HFFc6 (cell line): ENCODE results near the gene PPP1R12B. TPM values are rescaled to one million over a fixed set of nuclear protein-coding genes. Genes with fewer than 3 reads are reported as not detected.
A peak's percentile ranks its signal among the peaks of the same experiment; 100 is the strongest.
"Not testable (repeated sequence)": the region's sequence is repeated elsewhere in the genome, so short reads cannot be mapped to it uniquely, and the experiment has no call there.

ENCODE experiments used
- DNase-seq: peaks from one replicate; pipeline ENCODE4 v3.0.0-alpha.2; 2018
- H3K27ac Mint-ChIP-seq: 2 replicates; pipeline ENCODE4 v1.8.0; 2020; ENCODE audit warnings: mild to moderate bottlenecking, mixed read lengths
- H3K27me3 Mint-ChIP-seq: 2 replicates; pipeline ENCODE4 v1.8.0; 2021; ENCODE audit warnings: mild to moderate bottlenecking, moderate library complexity, mixed read lengths; ENCODE audit not compliant: insufficient read depth
- H3K36me3 Mint-ChIP-seq: 2 replicates; pipeline ENCODE4 v1.8.0; 2021; ENCODE audit warnings: low read depth, mixed read lengths
- H3K4me1 Mint-ChIP-seq: 2 replicates; pipeline ENCODE4 v1.8.0; 2020; ENCODE audit warnings: low read depth, mixed read lengths
- H3K4me3 Mint-ChIP-seq: 2 replicates; pipeline ENCODE4 v1.8.0; 2020; ENCODE audit warnings: mild to moderate bottlenecking, moderate library complexity, mixed read lengths
- H3K9me3 Mint-ChIP-seq: 2 replicates; pipeline ENCODE4 v1.8.0; 2020; ENCODE audit warnings: mild to moderate bottlenecking, mixed read lengths
- CTCF ChIP-seq: fragments of 200-600 bp; sonication (generic); IDR thresholded peaks from 2 replicates; pipeline ENCODE4 v1.5.0; 2021; ENCODE audit warnings: antibody characterized with exemption, mild to moderate bottlenecking
- total RNA-seq, 6 experiments: library from RNA; stranded (reverse); fragmentation: NEBNext Ultra II Directional; extraction: Animal tissue kit (Norgen Biotek cat#: 25700); gene quantifications; 2 replicates in 1 of 6; 3 replicates in 5 of 6; pipeline ENCODE4 v1.2.3, GENCODE V29; 2021

The PPP1R12B gene
- total RNA-seq, 6 experiments from 2014 or later: 5.3 to 9.9 (median 6.9) TPM

- not testable (repeated sequence) for H3K9me3 Mint-ChIP-seq, H3K4me3 Mint-ChIP-seq, DNase-seq, H3K27ac Mint-ChIP-seq, H3K27me3 Mint-ChIP-seq
- Mint-ChIP-seq H3K36me3 (peaks cover 28% of the 10 kb centered on the region), H3K4me1 (peaks cover 21% of the 10 kb centered on the region)
Observed at GRCh38 chr1:202493112-202493511, 144.6 kb downstream of the PPP1R12B start.

- H3K4me1 Mint-ChIP-seq: peaks cover 11% of the 10 kb centered on the region
- H3K4me3 Mint-ChIP-seq: no peak overlapping the region
- H3K27ac Mint-ChIP-seq: peak overlapping the region; percentile 35; the same call in 1 of the 2 replicates
- peaks cover 7% of the 10 kb centered on the region for H3K36me3 Mint-ChIP-seq
- H3K27me3 Mint-ChIP-seq: no peaks in the 10 kb centered on the region
- peak; percentile 46 for DNase-seq
- no peak for TF ChIP-seq CTCF
- no peaks in the 10 kb centered on the region for H3K9me3 Mint-ChIP-seq
Observed at GRCh38 chr1:202498542-202498941, 150.0 kb downstream of the PPP1R12B start.

GRCh38 chr1:202499997-202500396 is 151.5 kb downstream of the PPP1R12B start:
- not testable (repeated sequence) for H3K27me3 Mint-ChIP-seq, H3K4me3 Mint-ChIP-seq, H3K27ac Mint-ChIP-seq, H3K9me3 Mint-ChIP-seq, H3K36me3 Mint-ChIP-seq, DNase-seq
- H3K4me1 Mint-ChIP-seq: peaks cover 16% of the 10 kb centered on the region

GRCh38 chr1:202501281-202501680 is 152.8 kb downstream of the PPP1R12B start:
- H3K4me1 Mint-ChIP-seq: peaks cover 29% of the 10 kb centered on the region
- peak; percentile 60 for DNase-seq
- H3K27me3 Mint-ChIP-seq: no peaks in the 10 kb centered on the region
- no peak overlapping the region for H3K27ac Mint-ChIP-seq
- H3K9me3 Mint-ChIP-seq: no peaks in the 10 kb centered on the region
- peak; percentile 78 for TF ChIP-seq CTCF
- no peaks in the 10 kb centered on the region for H3K36me3 Mint-ChIP-seq
- no peak overlapping the region for H3K4me3 Mint-ChIP-seq

GRCh38 chr1:202505356-202505755 is 156.9 kb downstream of the PPP1R12B start:
- no peaks in the 10 kb centered on the region for H3K9me3 Mint-ChIP-seq
- no peaks in the 10 kb centered on the region; the same call in 1 of the 2 replicates for H3K36me3 Mint-ChIP-seq
- peak overlapping the region; percentile 71 for H3K4me3 Mint-ChIP-seq
- H3K27me3 Mint-ChIP-seq: no peaks in the 10 kb centered on the region
- TF ChIP-seq CTCF: no peak
- H3K27ac Mint-ChIP-seq: peak overlapping the region; percentile 89
- peak; percentile 68 for DNase-seq
- H3K4me1 Mint-ChIP-seq: peaks cover 34% of the 10 kb centered on the region

- H3K4me1 Mint-ChIP-seq: peaks cover 34% of the 10 kb centered on the region
- DNase-seq, H3K9me3 Mint-ChIP-seq, H3K36me3 Mint-ChIP-seq, H3K27me3 Mint-ChIP-seq, H3K4me3 Mint-ChIP-seq: not testable (repeated sequence)
- H3K27ac Mint-ChIP-seq: peak overlapping the region; percentile 89
Observed at GRCh38 chr1:202505880-202506575, 157.5 kb downstream of the PPP1R12B start.

- not testable (repeated sequence) for DNase-seq, H3K4me3 Mint-ChIP-seq
Observed at GRCh38 chr1:202508863-202509262, 160.4 kb downstream of the PPP1R12B start.

GRCh38 chr1:202513875-202514274 is 165.4 kb downstream of the PPP1R12B start:
- peaks cover 14% of the 10 kb centered on the region for H3K36me3 Mint-ChIP-seq
- H3K4me1 Mint-ChIP-seq: peaks cover 50% of the 10 kb centered on the region
- not testable (repeated sequence) for H3K27me3 Mint-ChIP-seq, H3K4me3 Mint-ChIP-seq, H3K27ac Mint-ChIP-seq, H3K9me3 Mint-ChIP-seq, DNase-seq

More at GRCh38 chr1:202508863-202509262, 160.4 kb downstream of the PPP1R12B start:
- H3K27ac Mint-ChIP-seq: peak overlapping the region; percentile 15; the same call in 1 of the 2 replicates
- H3K9me3 Mint-ChIP-seq, H3K36me3 Mint-ChIP-seq, H3K27me3 Mint-ChIP-seq: not testable (repeated sequence)
- H3K4me1 Mint-ChIP-seq: peaks cover 40% of the 10 kb centered on the region
